Osteocyte (in vitro differentiated cells): ENCODE data around the gene JOSD2. TPM values are rescaled to one million over a fixed set of nuclear protein-coding genes. Genes with fewer than 3 reads are reported as not detected.

Experiments used
- DNase-seq: peaks from one replicate; pipeline ENCODE4 v3.0.0; 2021; ENCODE audit warnings: mixed read lengths; ENCODE audit not compliant: unreplicated experiment; ENCODE audit errors: extremely low spot score
- H3K27ac Mint-ChIP-seq: one replicate; pipeline ENCODE4 v1.8.0; 2021; ENCODE audit warnings: mild to moderate bottlenecking, mixed read lengths; ENCODE audit not compliant: unreplicated experiment
- H3K27me3 Mint-ChIP-seq: one replicate; pipeline ENCODE4 v1.8.0; 2021; ENCODE audit warnings: mixed read lengths; ENCODE audit not compliant: unreplicated experiment
- H3K36me3 Mint-ChIP-seq: one replicate; pipeline ENCODE4 v1.8.0; 2021; ENCODE audit warnings: mixed read lengths; ENCODE audit not compliant: unreplicated experiment
- H3K4me1 Mint-ChIP-seq: one replicate; pipeline ENCODE4 v1.8.0; 2021; ENCODE audit warnings: mixed read lengths; ENCODE audit not compliant: unreplicated experiment
- H3K4me3 Mint-ChIP-seq: one replicate; pipeline ENCODE4 v1.8.0; 2021; ENCODE audit warnings: mild to moderate bottlenecking, moderate library complexity, mixed read lengths; ENCODE audit not compliant: unreplicated experiment
- H3K9me3 Mint-ChIP-seq: one replicate; pipeline ENCODE4 v1.8.0; 2021; ENCODE audit warnings: mixed read lengths; ENCODE audit not compliant: unreplicated experiment
- total RNA-seq: library from RNA; stranded (reverse); gene quantifications from 2 replicates; pipeline ENCODE4 v1.2.1, GENCODE V29; 2021
- TF ChIP-seq, protein P1 (sequence below): fragments of 200-600 bp; sonication (generic); IDR thresholded peaks from 2 replicates; pipeline ENCODE4 v1.5.0; 2021; ENCODE audit warnings: antibody characterized with exemption, mild to moderate bottlenecking, moderate library complexity

JOSD2 gene
- total RNA-seq, 1 donor from 2014 or later, result 43.7 TPM

DNA sequence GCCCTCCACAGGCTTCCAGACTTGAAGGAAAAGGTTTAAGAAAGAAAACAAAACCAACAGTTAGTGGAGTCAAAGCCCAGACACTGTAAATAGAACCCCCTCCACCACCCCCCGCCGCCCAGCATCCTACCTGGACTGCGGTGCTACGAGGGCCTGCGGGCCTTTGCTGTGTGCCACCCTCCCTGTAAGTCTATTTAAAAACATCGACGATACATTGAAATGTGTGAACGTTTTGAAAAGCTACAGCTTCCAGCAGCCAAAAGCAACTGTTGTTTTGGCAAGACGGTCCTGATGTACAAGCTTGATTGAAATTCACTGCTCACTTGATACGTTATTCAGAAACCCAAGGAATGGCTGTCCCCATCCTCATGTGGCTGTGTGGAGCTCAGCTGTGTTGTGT lies 28.1 kb downstream of the JOSD2 start:
- H3K36me3 Mint-ChIP-seq, result peaks cover 21% of the 10 kb centered on the region
- H3K4me1 Mint-ChIP-seq, result no peaks in the 10 kb centered on the region
- H3K9me3 Mint-ChIP-seq, result no peaks in the 10 kb centered on the region
- TF ChIP-seq, protein P1, sequence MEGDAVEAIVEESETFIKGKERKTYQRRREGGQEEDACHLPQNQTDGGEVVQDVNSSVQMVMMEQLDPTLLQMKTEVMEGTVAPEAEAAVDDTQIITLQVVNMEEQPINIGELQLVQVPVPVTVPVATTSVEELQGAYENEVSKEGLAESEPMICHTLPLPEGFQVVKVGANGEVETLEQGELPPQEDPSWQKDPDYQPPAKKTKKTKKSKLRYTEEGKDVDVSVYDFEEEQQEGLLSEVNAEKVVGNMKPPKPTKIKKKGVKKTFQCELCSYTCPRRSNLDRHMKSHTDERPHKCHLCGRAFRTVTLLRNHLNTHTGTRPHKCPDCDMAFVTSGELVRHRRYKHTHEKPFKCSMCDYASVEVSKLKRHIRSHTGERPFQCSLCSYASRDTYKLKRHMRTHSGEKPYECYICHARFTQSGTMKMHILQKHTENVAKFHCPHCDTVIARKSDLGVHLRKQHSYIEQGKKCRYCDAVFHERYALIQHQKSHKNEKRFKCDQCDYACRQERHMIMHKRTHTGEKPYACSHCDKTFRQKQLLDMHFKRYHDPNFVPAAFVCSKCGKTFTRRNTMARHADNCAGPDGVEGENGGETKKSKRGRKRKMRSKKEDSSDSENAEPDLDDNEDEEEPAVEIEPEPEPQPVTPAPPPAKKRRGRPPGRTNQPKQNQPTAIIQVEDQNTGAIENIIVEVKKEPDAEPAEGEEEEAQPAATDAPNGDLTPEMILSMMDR, result no peak
- peaks cover 4% of the 10 kb centered on the region for H3K27me3 Mint-ChIP-seq
- H3K27ac Mint-ChIP-seq, result no peak overlapping the region
- no peak overlapping the region for H3K4me3 Mint-ChIP-seq
- DNase-seq, result no peak

DNA sequence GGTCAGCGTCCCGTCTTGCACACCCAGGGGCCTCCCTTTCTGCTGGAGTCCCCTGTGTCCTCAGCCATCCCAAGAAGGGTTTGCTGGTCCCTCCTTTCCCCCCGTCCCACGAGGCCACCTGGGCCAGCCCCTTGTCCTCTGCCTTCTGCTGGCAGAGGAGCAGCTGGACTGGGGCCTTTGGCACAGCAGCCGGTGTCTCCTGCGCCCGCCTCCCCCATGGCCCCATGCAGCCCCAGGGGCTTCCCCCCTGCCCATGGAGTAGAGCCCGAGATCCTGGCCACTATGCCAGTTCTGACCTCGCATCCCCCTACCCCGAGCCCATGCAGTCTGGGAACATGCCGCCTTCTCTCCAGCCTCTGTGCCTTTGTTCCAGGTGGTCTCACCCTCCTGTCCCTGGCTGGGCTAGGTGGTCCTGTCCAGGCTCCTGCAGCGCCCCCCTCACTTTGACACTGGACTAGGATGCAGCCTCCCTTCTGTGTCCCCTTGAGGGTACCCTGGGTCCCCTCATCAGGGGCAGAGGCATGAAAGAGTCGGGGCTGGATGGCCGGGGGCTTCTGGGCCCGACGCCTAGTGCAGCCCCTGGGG lies 28.6 kb downstream of the JOSD2 start:
- Mint-ChIP-seq H3K36me3 (peaks cover 24% of the 10 kb centered on the region), H3K4me1 (peaks cover 5% of the 10 kb centered on the region), H3K27ac (no peak overlapping the region), H3K27me3 (no peaks in the 10 kb centered on the region), H3K9me3 (no peaks in the 10 kb centered on the region), H3K4me3 (no peak overlapping the region)
- TF ChIP-seq, protein P1, result no peak
- no peak for DNase-seq

DNA sequence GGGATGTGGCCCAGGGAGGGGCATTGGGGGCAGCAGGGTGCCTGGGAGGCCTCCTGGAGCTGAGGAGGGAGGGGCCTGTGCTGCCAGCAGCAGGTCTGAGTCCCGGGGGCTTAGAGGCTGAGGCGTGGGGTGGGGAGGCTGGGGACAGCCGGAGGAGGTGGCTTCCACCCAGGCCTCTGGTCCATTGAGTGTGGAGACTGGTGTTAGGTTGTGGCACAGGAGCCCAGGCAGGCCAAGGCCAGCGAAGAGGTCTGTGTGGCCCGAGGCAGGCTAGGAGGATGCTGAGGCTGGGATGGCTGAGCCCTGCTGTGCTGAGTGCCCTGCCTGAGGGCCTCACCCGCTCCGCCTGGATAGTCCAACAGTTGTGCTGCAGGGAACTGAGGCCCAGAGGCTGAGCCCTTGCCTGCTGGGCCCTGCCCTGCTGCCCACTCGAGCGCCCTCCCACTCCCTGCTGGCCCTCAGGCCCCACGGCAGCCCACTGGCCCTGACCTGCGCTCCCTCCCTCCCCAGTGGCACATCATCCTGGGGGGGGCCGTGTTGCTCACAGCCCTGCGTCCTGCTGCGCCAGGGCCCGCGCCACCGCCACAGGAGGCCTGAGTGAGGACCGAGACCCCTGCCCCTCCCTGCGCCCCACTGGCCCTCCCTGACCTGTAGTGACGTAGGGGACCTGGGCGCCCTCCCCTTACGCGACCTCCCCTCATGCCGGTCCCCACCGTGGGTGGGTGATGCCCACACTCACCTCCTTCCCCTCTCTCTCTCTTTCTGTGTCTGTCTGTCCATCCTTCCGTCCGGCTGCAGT lies 29.4 kb downstream of the JOSD2 start:
- peaks cover 24% of the 10 kb centered on the region for H3K36me3 Mint-ChIP-seq
- H3K27me3 Mint-ChIP-seq, result no peaks in the 10 kb centered on the region
- no peak overlapping the region for H3K4me3 Mint-ChIP-seq
- peaks cover 12% of the 10 kb centered on the region for H3K4me1 Mint-ChIP-seq
- TF ChIP-seq, protein P1, result no peak
- no peak overlapping the region for H3K27ac Mint-ChIP-seq
- no peak for DNase-seq
- H3K9me3 Mint-ChIP-seq, result no peaks in the 10 kb centered on the region

DNA sequence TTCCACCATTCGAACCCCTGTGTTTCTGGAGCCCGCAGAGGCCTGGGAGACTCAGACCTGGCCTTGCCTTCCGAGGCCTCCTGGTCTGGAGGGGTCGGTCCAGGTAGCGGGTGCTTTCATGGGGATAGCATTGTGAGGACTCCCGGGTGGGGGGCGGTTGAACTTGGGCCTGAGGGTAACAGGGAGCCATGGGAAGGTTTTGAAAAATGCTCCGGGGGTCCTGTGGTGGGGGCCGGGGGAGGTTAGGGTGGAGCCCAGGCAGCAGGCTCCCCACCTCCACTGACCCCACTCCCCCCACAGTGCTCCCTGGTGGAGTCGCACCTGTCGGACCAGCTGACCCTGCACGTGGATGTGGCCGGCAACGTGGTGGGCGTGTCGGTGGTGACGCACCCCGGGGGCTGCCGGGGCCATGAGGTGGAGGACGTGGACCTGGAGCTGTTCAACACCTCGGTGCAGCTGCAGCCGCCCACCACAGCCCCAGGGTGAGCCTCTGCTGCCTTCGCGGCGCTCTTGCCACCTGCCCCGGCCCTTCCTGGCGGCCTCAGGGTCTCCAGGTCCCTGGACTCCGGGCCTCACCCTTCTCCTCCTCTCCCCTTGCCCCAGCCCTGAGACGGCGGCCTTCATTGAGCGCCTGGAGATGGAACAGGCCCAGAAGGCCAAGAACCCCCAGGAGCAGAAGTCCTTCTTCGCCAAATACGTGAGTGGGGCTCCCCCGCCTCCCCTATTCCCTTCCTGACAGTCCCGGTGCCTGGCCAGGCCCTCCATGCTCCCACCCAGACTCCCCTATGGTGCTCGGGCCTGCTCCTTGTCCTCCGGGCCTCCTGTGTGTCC lies 30.5 kb downstream of the JOSD2 start:
- TF ChIP-seq, protein P1, result no peak
- no peak overlapping the region for H3K4me3 Mint-ChIP-seq
- H3K4me1 Mint-ChIP-seq, result peaks cover 16% of the 10 kb centered on the region
- no peak overlapping the region for H3K27ac Mint-ChIP-seq
- H3K9me3 Mint-ChIP-seq, result no peaks in the 10 kb centered on the region
- H3K36me3 Mint-ChIP-seq, result peaks cover 24% of the 10 kb centered on the region
- no peak for DNase-seq
- no peaks in the 10 kb centered on the region for H3K27me3 Mint-ChIP-seq
